K562 (cell line): ENCODE measurements around the gene ABHD8. TPM values are rescaled to one million over a fixed set of nuclear protein-coding genes. Genes with fewer than 3 reads are reported as not detected.

Experiments used
- AFF4 ChIP-seq: sonication (generic); formaldehyde crosslinking; IDR thresholded peaks from 2 replicates; pipeline ENCODE4 v1.8.0; 2023; ENCODE audit warnings: mild to moderate bottlenecking, missing genetic modification reagents
- CGGBP1 ChIP-seq: fragments of 250-450 bp; sonication (Bioruptor Pico); IDR thresholded peaks from 2 replicates; pipeline ENCODE4 v1.9.0; 2021; ENCODE audit warnings: mild to moderate bottlenecking
- ELF4 ChIP-seq: fragments of 450-650 bp; formaldehyde crosslinking; IDR thresholded peaks from 2 replicates; pipeline ENCODE4 v1.4.0; 2022; ENCODE audit warnings: missing genetic modification characterization
- HOMEZ ChIP-seq: fragments of 250-450 bp; sonication (Bioruptor Pico); IDR thresholded peaks from 2 replicates; pipeline ENCODE4 v1.4.0; 2020; ENCODE audit warnings: mild to moderate bottlenecking, moderate library complexity
- MAFK ChIP-seq: IDR thresholded peaks from 2 replicates; pipeline ENCODE4 v1.6.1; 2011; ENCODE audit warnings: low read length, improper control_type of control experiment
- NFE2L1 ChIP-seq: fragments of 450-650 bp; IDR thresholded peaks from 2 replicates; pipeline ENCODE4 v1.6.1; 2016; ENCODE audit warnings: missing genetic modification characterization, low read depth, mild to moderate bottlenecking, missing compliant biosample characterization, moderate library complexity, borderline replicate concordance
- RERE ChIP-seq: sonication (generic); formaldehyde crosslinking; IDR thresholded peaks from 2 replicates; pipeline ENCODE4 v1.8.0; 2023; ENCODE audit warnings: missing genetic modification reagents, mild to moderate bottlenecking, borderline replicate concordance
- TAF9B ChIP-seq: fragments of 450-650 bp; IDR thresholded peaks from 2 replicates; pipeline ENCODE4 v1.6.1; 2018; ENCODE audit warnings: mild to moderate bottlenecking; ENCODE audit not compliant: partially characterized antibody
- TCF15 ChIP-seq: fragments of 250-450 bp; sonication (Bioruptor Pico); IDR thresholded peaks from 2 replicates; pipeline ENCODE4 v1.8.0; 2022; ENCODE audit warnings: moderate library complexity, mild to moderate bottlenecking, inconsistent platforms
- ZBTB1 ChIP-seq: sonication (generic); formaldehyde crosslinking; IDR thresholded peaks from 2 replicates; pipeline ENCODE4 v1.8.1; 2023; ENCODE audit warnings: missing genetic modification reagents, low read depth, mild to moderate bottlenecking, borderline replicate concordance
- ZFPM2 ChIP-seq: fragments of 250-450 bp; sonication (Bioruptor Pico); IDR thresholded peaks from 2 replicates; pipeline ENCODE4 v1.5.1; 2022; ENCODE audit warnings: mild to moderate bottlenecking
- ZNF644 ChIP-seq: fragments of 200-800 bp; sonication (Bioruptor generic); IDR thresholded peaks from 2 replicates; pipeline ENCODE4 v1.6.1; 2016; ENCODE audit warnings: low read depth, missing genetic modification characterization, missing compliant biosample characterization
- ZNF76 ChIP-seq: fragments of 250-450 bp; sonication (Bioruptor Pico); IDR thresholded peaks from 2 replicates; pipeline ENCODE4 v1.4.0; 2020; ENCODE audit warnings: mild to moderate bottlenecking, moderate library complexity, borderline replicate concordance
- polyA plus RNA-seq, 8 experiments: library from polyadenylated mRNA; depleted of rRNA in 4 of 8; stranded (reverse) in 5 of 8; unstranded in 3 of 8; fragments of >200 nt; fragmentation: Nextera tagmentation in 2 of 8; fragmentation: Illumina TruSeq in 1 of 8; extraction: Ambion mirVana in 2 of 8; extraction: Trizol in 1 of 8; gene quantifications; 2 replicates each; pipeline versions ENCODE4 v1.2.1 to v1.2.3, GENCODE V29; 2011 to 2014; ENCODE audit warnings: inconsistent platforms in 1 of 8, missing spikeins in 1 of 8
- total RNA-seq, 7 experiments: library from RNA; depleted of rRNA in 6 of 7; stranded (reverse); fragments of >200 nt in 6 of 7; fragmentation: Illumina TruSeq in 2 of 7; extraction: Trizol in 2 of 7; gene quantifications; 2 replicates each; pipeline versions ENCODE4 v1.2.1 to v1.2.3, GENCODE V29; 2011 to 2021; ENCODE audit warnings: low replicate concordance in 1 of 7

The ABHD8 gene
- total and polyA plus RNA-seq, 9 of the 15 experiments (the other 6 are each of a cell fraction or from before 2014, with no cell fraction given) = 0.04 to 6.6 (median 2.0) TPM; not detected in 1

GRCh38 chr19:17266975-17267788 is 36.0 kb downstream of the ABHD8 start, which contains the start of gene BABAM1 (continued):
- no peak for TF ChIP-seq AFF4 (CRISPR knock-in tag)
- 0 out of 2 replicates have a peak, but pooled peaks have one; percentile 48 for TF ChIP-seq ZNF76 (CRISPR knock-in tag)
- peak; percentile 99 for TF ChIP-seq ZNF644 (tag)
- TF ChIP-seq TCF15 (CRISPR knock-in tag) = no peak
- no peak for TF ChIP-seq ZFPM2 (CRISPR knock-in tag)
- TF ChIP-seq RERE = no peak
- TF ChIP-seq CGGBP1 (CRISPR knock-in tag) = no peak
- peak; percentile 77; the same call in 1 of the 2 replicates for TF ChIP-seq ELF4 (CRISPR knock-in tag)
- TF ChIP-seq ZBTB1 (CRISPR knock-in tag) = no peak
- peak; percentile 93 for TF ChIP-seq TAF9B
- TF ChIP-seq NFE2L1 (tag) = no peak
- no peak; the same call in 1 of the 2 replicates for TF ChIP-seq MAFK
- TF ChIP-seq HOMEZ (CRISPR knock-in tag) = no peak
